H1 (cell line): ENCODE measurements around the gene ZNF608. TPM values are rescaled to one million over a fixed set of nuclear protein-coding genes. Genes with fewer than 3 reads are reported as not detected.

Experiments used
- CTCF ChIA-PET: fragments of 300-600 bp; sonication (Branson Sonifier 250); formaldehyde crosslinking; loops from one replicate; lab custom pipeline; 2021; ENCODE audit not compliant: partially characterized antibody; lab: Charles Lee
- POLR2A ChIA-PET: fragments of 300-600 bp; sonication (Branson Sonifier 250); formaldehyde crosslinking; loops from one replicate; lab custom pipeline; 2021; ENCODE audit warnings: inconsistent platforms; ENCODE audit not compliant: partially characterized antibody; lab: Charles Lee
- DNase-seq, 2 experiments: peaks; one replicate each; pipeline versions ENCODE4 v3.0.0 to v3.0.0-alpha.2; 2010 to 2022; ENCODE audit warnings: low spot score in 2 of 2, low read depth in 1 of 2, mixed read lengths in 1 of 2
- FAIRE-seq: peaks from 2 replicates; lab custom pipeline; 2011; peaks lifted over from hg19 to GRCh38; lab: Jason Lieb, UNC
- H2AFZ ChIP-seq: 2 replicates; pipeline ENCODE4 v1.8.1; 2012; ENCODE audit warnings: low read length, inconsistent platforms
- H2AK5ac ChIP-seq: 2 replicates; pipeline ENCODE4 v1.6.1; 2013; ENCODE audit warnings: low read depth, low read length
- H2BK120ac ChIP-seq: replicated peaks from 2 replicates; pipeline ENCODE3; 2013; ENCODE audit warnings: low read depth, low read length, inconsistent platforms
- H2BK12ac ChIP-seq: 2 replicates; pipeline ENCODE4 v1.6.1; 2013; ENCODE audit warnings: low read depth, low read length
- H2BK15ac ChIP-seq: 2 replicates; pipeline ENCODE4 v1.6.1; 2013; ENCODE audit warnings: low read length
- H2BK20ac ChIP-seq: 2 replicates; pipeline ENCODE4 v1.6.1; 2013; ENCODE audit warnings: low read length
- H2BK5ac ChIP-seq: 2 replicates; pipeline ENCODE4 v1.6.1; 2013; ENCODE audit warnings: low read depth, low read length
- H3K14ac ChIP-seq: 2 replicates; pipeline ENCODE4 v1.6.1; 2013; ENCODE audit warnings: inconsistent platforms; ENCODE audit not compliant: insufficient read length
- H3K18ac ChIP-seq: 2 replicates; pipeline ENCODE4 v1.6.1; 2013; ENCODE audit warnings: low read length; ENCODE audit errors: extremely low read depth
- H3K23ac ChIP-seq: 2 replicates; pipeline ENCODE4 v1.6.1; 2013; ENCODE audit warnings: inconsistent platforms; ENCODE audit not compliant: insufficient read length
- H3K23me2 ChIP-seq: 2 replicates; pipeline ENCODE4 v1.6.1; 2013; ENCODE audit warnings: low read depth, low read length
- H3K27ac ChIP-seq: 2 replicates; pipeline ENCODE4 v1.6.1; 2011; ENCODE audit warnings: low read depth, low read length, inconsistent platforms
- H3K27me3 ChIP-seq, 4 experiments: replicated peaks in 1 of 4; 1 replicate in 1 of 4; 2 replicates in 3 of 4; pipeline versions ENCODE4 v1.6.1 to v1.8.1; 2011 to 2013; ENCODE audit warnings: low read length in 3 of 4, mild to moderate bottlenecking in 3 of 4, inconsistent platforms in 2 of 4, mixed read lengths in 2 of 4, moderate library complexity in 1 of 4; ENCODE audit not compliant: control insufficient read depth in 3 of 4, insufficient read depth in 3 of 4; ENCODE audit errors: extremely low read depth in 1 of 4
- H3K36me3 ChIP-seq, 4 experiments: 2 replicates each; pipeline versions ENCODE4 v1.6.1 to v1.8.1; 2011 to 2013; ENCODE audit warnings: mild to moderate bottlenecking in 4 of 4, low read length in 3 of 4, moderate library complexity in 2 of 4, control low read depth in 1 of 4, inconsistent platforms in 1 of 4; ENCODE audit not compliant: insufficient read depth in 4 of 4, control insufficient read depth in 2 of 4
- H3K4ac ChIP-seq: replicated peaks from 2 replicates; pipeline ENCODE3; 2013; ENCODE audit warnings: low read length, low read depth, mixed read lengths, inconsistent platforms; ENCODE audit not compliant: insufficient read length
- H3K4me1 ChIP-seq, 4 experiments: replicated peaks in 1 of 4; 1 replicate in 1 of 4; 2 replicates in 3 of 4; pipeline versions ENCODE4 v1.6.1 to v1.8.1; 2011 to 2013; ENCODE audit warnings: low read length in 3 of 4, inconsistent platforms in 2 of 4, mixed read lengths in 1 of 4; ENCODE audit not compliant: insufficient read depth in 4 of 4, control insufficient read depth in 3 of 4
- H3K4me2 ChIP-seq, 2 experiments: 2 replicates each; pipeline versions ENCODE4 v1.6.1 to v1.8.1; 2011 to 2013; ENCODE audit warnings: low read depth in 2 of 2, low read length in 2 of 2, control low read depth in 1 of 2, inconsistent platforms in 1 of 2, mild to moderate bottlenecking in 1 of 2; ENCODE audit not compliant: insufficient read depth in 1 of 2
- H3K4me3 ChIP-seq, 4 experiments: fragments of 200-600, 300-600 bp in 1 of 4; sonication (generic), shearing (Covaris generic), sonication (Bioruptor Twin) in 1 of 4; 2 replicates each; pipeline versions ENCODE4 v1.5.1 to v1.8.1; 2011 to 2016; ENCODE audit warnings: low read length in 4 of 4, low read depth in 3 of 4, control low read depth in 2 of 4, inconsistent platforms in 2 of 4, mild to moderate bottlenecking in 2 of 4, mixed read lengths in 1 of 4, moderate library complexity in 1 of 4; ENCODE audit not compliant: insufficient read depth in 2 of 4; ENCODE audit errors: extremely low read depth in 1 of 4
- H3K56ac ChIP-seq: replicated peaks from 2 replicates; pipeline ENCODE3; 2013; ENCODE audit warnings: low read depth, mild to moderate bottlenecking, mixed read lengths, low read length, inconsistent platforms; ENCODE audit not compliant: insufficient read length
- H3K79me1 ChIP-seq: 2 replicates; pipeline ENCODE4 v1.6.1; 2013; ENCODE audit warnings: low read depth, low read length, control low read depth
- H3K79me2 ChIP-seq, 2 experiments: 2 replicates each; pipeline versions ENCODE4 v1.6.1 to v1.8.1; 2012 to 2013; ENCODE audit warnings: low read length in 2 of 2, mild to moderate bottlenecking in 2 of 2, inconsistent platforms in 1 of 2; ENCODE audit not compliant: insufficient read depth in 2 of 2, control insufficient read depth in 1 of 2
- H3K9ac ChIP-seq, 4 experiments: replicated peaks in 1 of 4; 1 replicate in 1 of 4; 2 replicates in 3 of 4; pipeline versions ENCODE4 v1.6.1 to v1.8.1; 2011 to 2013; ENCODE audit warnings: low read depth in 3 of 4, low read length in 3 of 4, control low read depth in 2 of 4, mild to moderate bottlenecking in 2 of 4, moderate library complexity in 2 of 4, inconsistent platforms in 1 of 4; ENCODE audit errors: extremely low read depth in 1 of 4
- H3K9me3 ChIP-seq, 2 experiments: 2 replicates each; pipeline versions ENCODE4 v1.6.1 to v1.8.1; 2012 to 2013; ENCODE audit warnings: mild to moderate bottlenecking in 2 of 2, moderate library complexity in 2 of 2, control low read depth in 1 of 2, inconsistent platforms in 1 of 2, low read depth in 1 of 2, low read length in 1 of 2, mixed read lengths in 1 of 2; ENCODE audit not compliant: insufficient read depth in 2 of 2
- H4K20me1 ChIP-seq, 2 experiments: replicated peaks in 1 of 2; 2 replicates each; pipeline versions ENCODE3 to v1.8.1; 2011 to 2013; ENCODE audit warnings: inconsistent platforms in 2 of 2, low read length in 2 of 2, mild to moderate bottlenecking in 1 of 2; ENCODE audit not compliant: insufficient read depth in 2 of 2, control insufficient read depth in 1 of 2
- H4K5ac ChIP-seq: 2 replicates; pipeline ENCODE4 v1.6.1; 2013; ENCODE audit warnings: low read length, low read depth, mixed read lengths, inconsistent platforms; ENCODE audit not compliant: insufficient read length
- H4K8ac ChIP-seq: 2 replicates; pipeline ENCODE4 v1.8.0; 2013; ENCODE audit warnings: mild to moderate bottlenecking, moderate library complexity, low read length, inconsistent platforms; ENCODE audit not compliant: insufficient read depth; ENCODE audit errors: extremely low read depth
- H4K91ac ChIP-seq: replicated peaks from 2 replicates; pipeline ENCODE3; 2013; ENCODE audit warnings: low read length, mixed read lengths, inconsistent platforms; ENCODE audit not compliant: insufficient read length
- ASH2L ChIP-seq: fragments of 200-600, 300-600 bp; sonication (generic); IDR thresholded peaks from one replicate; pipeline ENCODE4 v1.7.1; 2017; ENCODE audit warnings: low read length
- BACH1 ChIP-seq: IDR thresholded peaks from 2 replicates; pipeline ENCODE4 v1.6.1; 2012; ENCODE audit warnings: low read length, improper control_type of control experiment
- BRCA1 ChIP-seq: IDR thresholded peaks from 2 replicates; pipeline ENCODE4 v1.6.1; 2012; ENCODE audit warnings: low read depth, low read length, improper control_type of control experiment
- JUND ChIP-seq: IDR thresholded peaks from 2 replicates; pipeline ENCODE4 v1.6.1; 2011; ENCODE audit warnings: mild to moderate bottlenecking, improper control_type of control experiment, low read length
- KDM5A ChIP-seq: fragments of 200-600 bp; IDR thresholded peaks from 2 replicates; pipeline ENCODE4 v1.7.1; 2012; ENCODE audit warnings: mild to moderate bottlenecking, low read length, inconsistent platforms, mixed read lengths
- MAFK ChIP-seq: IDR thresholded peaks from 2 replicates; pipeline ENCODE4 v1.6.1; 2012; ENCODE audit warnings: low read depth, mild to moderate bottlenecking, improper control_type of control experiment, low read length
- NRF1 ChIP-seq: IDR thresholded peaks from 2 replicates; pipeline ENCODE4 v1.6.1; 2011; ENCODE audit warnings: mild to moderate bottlenecking, low read depth, low read length, improper control_type of control experiment
- SIX5 ChIP-seq: IDR thresholded peaks from 2 replicates; pipeline ENCODE4 v1.6.1; 2011; ENCODE audit warnings: mild to moderate bottlenecking, low read depth, low read length
- SRF ChIP-seq: IDR thresholded peaks from 2 replicates; pipeline ENCODE4 v1.6.1; 2011; ENCODE audit warnings: mild to moderate bottlenecking, low read depth, low read length, moderate library complexity
- SUZ12 ChIP-seq: fragments of 200-600 bp; sonication (generic); IDR thresholded peaks from 2 replicates; pipeline ENCODE4 v1.6.1; 2012; ENCODE audit warnings: mild to moderate bottlenecking, inconsistent platforms, low read length, moderate library complexity, mixed read lengths
- TAF1 ChIP-seq: IDR thresholded peaks from 2 replicates; pipeline ENCODE4 v1.6.1; 2011; ENCODE audit warnings: mild to moderate bottlenecking, low read depth, low read length
- WGBS, 2 experiments: shearing (Covaris generic) in 1 of 2; methylation state at CpG; one replicate each; pipeline versions ENCODE4 v1.1.6 to v1.1.7; 2013 to 2015; ENCODE audit warnings: low lambda C conversion rate in 2 of 2, mixed read lengths in 2 of 2, inconsistent platforms in 1 of 2, low coverage in 1 of 2, missing lambda C conversion rate in 1 of 2; ENCODE audit not compliant: insufficient replicate concordance in 2 of 2, insufficient coverage in 1 of 2, insufficient read length in 1 of 2; ENCODE audit errors: extremely low coverage in 1 of 2, missing lambda C conversion rate in 1 of 2; 5-methylcytosine and 5-hydroxymethylcytosine counted together
- polyA plus RNA-seq, 7 experiments: library from polyadenylated mRNA; depleted of rRNA in 3 of 7; stranded (reverse) in 5 of 7; unstranded in 2 of 7; fragments of >200 nt in 5 of 7; fragments of 200-250 nt in 2 of 7; gene quantifications; 1 replicate in 5 of 7; 2 replicates in 1 of 7; 4 replicates in 1 of 7; pipeline versions ENCODE4 v1.2.1 to v1.2.3, GENCODE V29; 2011 to 2013; ENCODE audit warnings: missing spikeins in 2 of 7, mixed read lengths in 2 of 7
- total RNA-seq: library from RNA; stranded (reverse); fragmentation: NEBNext Ultra II Directional; extraction: Animal tissue kit (Norgen Biotek cat#: 25700); gene quantifications from 2 replicates; pipeline ENCODE4 v1.2.1, GENCODE V29; 2021

The ZNF608 gene
- total and polyA plus RNA-seq, 2 of the 8 experiments (the other 6 are each of a cell fraction or from before 2014, with no cell fraction given), result 17.2 to 40.8 TPM

GRCh38 chr5:124748687-124749594 is 2.5 kb upstream of the ZNF608 start:
- POLR2A ChIA-PET, result interaction anchor here (0.6 to 5.5 kb wide), 14 partner anchors 11 to 1362 kb away, joined by 3 to 74 read pairs (median 4); no protein-coding TSS in a partner anchor
- peak overlapping the region; percentile 41 to 80 (median 56) for H3K9ac ChIP-seq
- no peak overlapping the region for H2AFZ ChIP-seq
- TF ChIP-seq NRF1 (no peak), SIX5 (no peak), KDM5A (no peak), JUND (no peak), ASH2L (peak; percentile 84), MAFK (no peak), BACH1 (no peak), TAF1 (peak; percentile 84), SUZ12 (no peak; the same call in 1 of the 2 replicates), BRCA1 (no peak), SRF (no peak)

More at GRCh38 chr5:124748687-124749594, 2.5 kb upstream of the ZNF608 start:
- peak overlapping the region; percentile 81; the same call in 1 of the 2 replicates for H4K8ac ChIP-seq
- peaks cover 0 to 8% (median 0%) of the 10 kb centered on the region in 4 experiments; a peak in 1 of 8 replicates for H3K36me3 ChIP-seq
- H2BK15ac ChIP-seq, result no peak overlapping the region
- peak overlapping the region; percentile 80 for H3K56ac ChIP-seq
- DNase-seq, result peak in 1 of 2 experiments; percentile 73
- H3K4me3 ChIP-seq, result peak overlapping the region; percentile 68 to 94 (median 88)
- H3K4me2 ChIP-seq, result peak overlapping the region; percentile 77 to 87
- peak overlapping the region; percentile 43; the same call in 1 of the 2 replicates for H2AK5ac ChIP-seq
- CTCF ChIA-PET, result interaction anchor here (1.1 to 2.2 kb wide), 5 partner anchors 12 to 478 kb away, joined by 3 to 6 read pairs (median 3); no protein-coding TSS in a partner anchor
- H3K14ac ChIP-seq, result no peak overlapping the region
- H3K79me1 ChIP-seq, result no peaks in the 10 kb centered on the region; the same call in 1 of the 2 replicates
- H4K20me1 ChIP-seq, result no peaks in the 10 kb centered on the region
- H3K79me2 ChIP-seq, result peaks cover 5 to 41% of the 10 kb centered on the region in 2 experiments
- peaks cover 3 to 21% (median 10%) of the 10 kb centered on the region in 4 experiments for H3K4me1 ChIP-seq
- H2BK12ac ChIP-seq, result peak overlapping the region; percentile 90; the same call in 1 of the 2 replicates
- peak overlapping the region; percentile 76 for H4K5ac ChIP-seq
- H2BK5ac ChIP-seq, result peak overlapping the region; percentile 92
- 3% methylated on average over 25 of the region's 25 CpGs; no CpG with 5 or more reads in 1 of the 2 experiments for WGBS, 2 experiments
- H2BK20ac ChIP-seq, result peak overlapping the region; percentile 81; the same call in 1 of the 2 replicates
- H3K9me3 ChIP-seq, result no peaks in the 10 kb centered on the region
- H3K27me3 ChIP-seq, result no peaks in the 10 kb centered on the region
- H3K23me2 ChIP-seq, result peaks cover 12% of the 10 kb centered on the region
- peak overlapping the region; percentile 93 for H3K27ac ChIP-seq
- peak overlapping the region; percentile 47 for H3K4ac ChIP-seq
- FAIRE-seq, result peak; percentile 99
- peak overlapping the region; percentile 81; the same call in 1 of the 2 replicates for H3K18ac ChIP-seq
- peak overlapping the region; percentile 4 for H2BK120ac ChIP-seq
- peak overlapping the region; percentile 77 for H4K91ac ChIP-seq
- H3K23ac ChIP-seq, result no peak overlapping the region
